SW 1271 (cell line): ENCODE measurements around the gene ABCD1.
"Not testable (repeated sequence)": the region's sequence is repeated elsewhere in the genome, so short reads cannot be mapped to it uniquely, and the experiment has no call there.

Experiments used
- DNase-seq, 2 experiments: peaks; one replicate each; lab custom pipeline; 2025; lab: John Stamatoyannopoulos, UW

Gene ABCD1

GRCh38 chrX:153694256-153694655, 30.4 kb upstream of the ABCD1 start:
- not testable (repeated sequence) for DNase-seq

GRCh38 chrX:153694687-153695270, 29.9 kb upstream of the ABCD1 start:
- no peak for DNase-seq

- DNase-seq, result no peak
These were observed 28.6 kb upstream of the ABCD1 start for GRCh38 chrX:153696100-153696499.

- DNase-seq, result not testable (repeated sequence)
These were observed 28.1 kb upstream of the ABCD1 start for GRCh38 chrX:153696538-153696937.

GRCh38 chrX:153696986-153697722, 27.5 kb upstream of the ABCD1 start:
- DNase-seq, result not testable (repeated sequence)

- no peak for DNase-seq
These were observed 26.5 kb upstream of the ABCD1 start for GRCh38 chrX:153697924-153698865.

GRCh38 chrX:153699210-153699783, 25.4 kb upstream of the ABCD1 start:
- not testable (repeated sequence) for DNase-seq

- not testable (repeated sequence) for DNase-seq
These were observed 24.8 kb upstream of the ABCD1 start for GRCh38 chrX:153699784-153700371.

GRCh38 chrX:153700376-153700945, 24.2 kb upstream of the ABCD1 start:
- no peak for DNase-seq

- no peak for DNase-seq
These were observed 23.7 kb upstream of the ABCD1 start for GRCh38 chrX:153700967-153701366.

GRCh38 chrX:153701706-153702105, 22.9 kb upstream of the ABCD1 start:
- no peak for DNase-seq

- no peak for DNase-seq
These were observed 22.2 kb upstream of the ABCD1 start for GRCh38 chrX:153702336-153703035.

GRCh38 chrX:153703036-153703370, 21.7 kb upstream of the ABCD1 start:
- DNase-seq, result no peak

GRCh38 chrX:153704021-153704526, 20.6 kb upstream of the ABCD1 start:
- DNase-seq, result no peak

GRCh38 chrX:153704631-153705402, 19.8 kb upstream of the ABCD1 start:
- not testable (repeated sequence) for DNase-seq

- DNase-seq, result not testable (repeated sequence)
These were observed 19.1 kb upstream of the ABCD1 start for GRCh38 chrX:153705403-153706060.

GRCh38 chrX:153706799-153707198, 17.9 kb upstream of the ABCD1 start:
- DNase-seq, result no peak

GRCh38 chrX:153707406-153707805, 17.2 kb upstream of the ABCD1 start:
- no peak for DNase-seq

GRCh38 chrX:153708415-153708814, 16.2 kb upstream of the ABCD1 start:
- DNase-seq, result peak; percentile 53 to 57
